GM19240 (cell line): Measurements from ENCODE around the gene NPIPA1.
"Not testable (repeated sequence)": the region's sequence is repeated elsewhere in the genome, so short reads cannot be mapped to it uniquely, and the experiment has no call there.

Experiments
- DNase-seq: peaks from one replicate; pipeline ENCODE4 v3.0.0; 2011; ENCODE audit warnings: low spot score; ENCODE audit not compliant: insufficient read length

Gene NPIPA1

GRCh38 chr16:14930246-14930645, 7.0 kb upstream of the NPIPA1 start:
- not testable (repeated sequence) for DNase-seq

- DNase-seq = not testable (repeated sequence)
These were observed 6.3 kb upstream of the NPIPA1 start for GRCh38 chr16:14930971-14931370.

- not testable (repeated sequence) for DNase-seq
These were observed 4.5 kb upstream of the NPIPA1 start for GRCh38 chr16:14932581-14933375.

- DNase-seq = not testable (repeated sequence)
These were observed 751 bp downstream of the NPIPA1 start for GRCh38 chr16:14937994-14938393.

GRCh38 chr16:14942686-14943085, 5.4 kb downstream of the NPIPA1 start:
- not testable (repeated sequence) for DNase-seq

GRCh38 chr16:14955546-14956231, 18.4 kb downstream of the NPIPA1 start:
- no peak for DNase-seq

GRCh38 chr16:14957576-14958322, 20.5 kb downstream of the NPIPA1 start:
- DNase-seq = no peak

GRCh38 chr16:14958323-14958600, 21.0 kb downstream of the NPIPA1 start:
- no peak for DNase-seq

GRCh38 chr16:14958970-14959369, 21.7 kb downstream of the NPIPA1 start:
- no peak for DNase-seq

GRCh38 chr16:14961405-14962186, 24.4 kb downstream of the NPIPA1 start:
- DNase-seq = no peak

GRCh38 chr16:14963281-14964173, 26.3 kb downstream of the NPIPA1 start:
- no peak for DNase-seq

- DNase-seq = no peak
These were observed 28.1 kb downstream of the NPIPA1 start for GRCh38 chr16:14965328-14965727.

GRCh38 chr16:14969795-14970194, 32.6 kb downstream of the NPIPA1 start:
- DNase-seq = not testable (repeated sequence)

- DNase-seq = not testable (repeated sequence)
These were observed 34.5 kb downstream of the NPIPA1 start for GRCh38 chr16:14971621-14972228.

GRCh38 chr16:14973785-14974322, 36.6 kb downstream of the NPIPA1 start:
- DNase-seq = not testable (repeated sequence)

GRCh38 chr16:14974331-14974655, 37.0 kb downstream of the NPIPA1 start:
- not testable (repeated sequence) for DNase-seq

GRCh38 chr16:14974656-14975417, 37.6 kb downstream of the NPIPA1 start, which contains the start of gene PDXDC1:
PDXDC1 (plus strand) TSS chr16:14975026; CDS start chr16:14975200, 174 bp downstream.
- DNase-seq = peak; percentile 88

- not testable (repeated sequence) for DNase-seq
These were observed 38.4 kb downstream of the NPIPA1 start for GRCh38 chr16:14975418-14976194.
